CD4-positive, alpha-beta T cell treated with Interleukin-21 for 1 hour (primary cell): ENCODE results near the gene CUBN.
"Not testable (repeated sequence)": the region's sequence is repeated elsewhere in the genome, so short reads cannot be mapped to it uniquely, and the experiment has no call there.

Source experiments
- DNase-seq: peaks from one replicate; pipeline ENCODE4 v3.0.0-alpha.2; 2020

CUBN gene

DNA sequence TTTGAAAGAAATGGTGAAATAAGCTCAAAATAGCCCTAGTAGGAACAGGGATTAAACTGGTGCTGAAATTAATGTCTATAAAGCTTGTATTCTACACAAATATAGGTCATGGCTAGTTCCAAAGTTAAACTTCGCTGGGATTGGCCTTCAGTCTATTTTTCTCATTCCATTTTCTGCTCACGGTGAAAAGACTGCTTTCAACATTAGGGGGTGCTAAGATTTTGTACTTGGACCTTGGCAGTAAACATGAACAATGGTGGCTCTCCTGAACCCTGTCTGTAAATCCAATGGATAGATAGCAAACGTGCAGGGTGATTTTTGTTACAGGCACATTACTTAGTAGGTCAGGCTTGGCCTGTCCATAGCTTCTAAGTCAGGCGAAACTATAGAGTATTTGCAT lies 276.4 kb downstream of the CUBN start:
- peak; percentile 22 for DNase-seq

DNA sequence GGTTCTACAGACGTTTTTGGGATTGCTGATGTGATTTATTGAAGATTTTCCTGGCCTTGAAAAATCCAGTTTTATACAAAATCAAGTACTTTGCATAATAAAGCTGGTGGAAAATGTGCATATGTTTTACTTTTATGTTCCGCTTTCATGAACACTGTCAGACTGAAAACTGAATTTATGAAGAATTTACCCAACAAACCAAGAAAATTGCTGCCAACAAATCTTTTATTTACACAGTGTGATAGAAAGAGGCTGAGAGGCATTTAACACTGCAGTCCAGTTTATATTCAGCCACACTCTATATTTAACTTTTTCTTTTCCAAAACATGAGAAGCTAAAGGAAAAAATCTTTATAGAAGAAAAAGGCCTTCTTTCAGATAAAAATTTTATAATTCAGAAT lies 277.0 kb downstream of the CUBN start:
- DNase-seq, result no peak

- no peak for DNase-seq
Observed at GRCh38 chr10:16848562-16849154, 281.0 kb downstream of the CUBN start.

GRCh38 chr10:16847644-16848043 lies 282.0 kb downstream of the CUBN start:
- no peak for DNase-seq

- DNase-seq, result no peak
Observed at GRCh38 chr10:16845248-16845647, 284.4 kb downstream of the CUBN start.

DNA sequence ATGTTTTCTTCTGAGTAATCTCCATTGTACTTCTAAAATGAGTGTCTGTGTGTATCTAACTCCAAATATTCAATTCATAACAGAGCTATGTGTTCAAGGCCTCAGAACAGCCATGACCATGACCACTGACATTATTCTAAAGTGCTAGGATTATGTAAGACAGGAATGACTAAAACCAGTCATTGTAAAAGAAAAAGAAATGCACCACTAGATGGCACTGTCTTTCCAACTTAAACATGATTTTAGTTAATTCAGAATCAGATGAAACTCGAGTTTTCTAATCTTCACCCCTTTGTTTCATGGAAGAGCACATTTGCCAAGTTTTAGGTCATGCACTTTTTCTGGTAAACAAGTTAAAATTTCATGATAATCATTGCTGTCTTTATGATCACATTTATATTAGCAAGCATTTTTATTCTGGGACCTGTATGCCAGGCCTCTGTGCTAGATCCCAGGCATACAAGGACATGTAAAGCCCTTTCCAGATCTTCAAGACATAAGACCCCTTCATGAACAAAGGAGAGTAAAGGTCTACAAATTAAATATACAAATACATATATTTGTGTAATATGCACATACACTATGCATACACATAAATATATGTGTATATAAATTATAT lies 286.2 kb downstream of the CUBN start:
- peak; percentile 80 for DNase-seq

DNA sequence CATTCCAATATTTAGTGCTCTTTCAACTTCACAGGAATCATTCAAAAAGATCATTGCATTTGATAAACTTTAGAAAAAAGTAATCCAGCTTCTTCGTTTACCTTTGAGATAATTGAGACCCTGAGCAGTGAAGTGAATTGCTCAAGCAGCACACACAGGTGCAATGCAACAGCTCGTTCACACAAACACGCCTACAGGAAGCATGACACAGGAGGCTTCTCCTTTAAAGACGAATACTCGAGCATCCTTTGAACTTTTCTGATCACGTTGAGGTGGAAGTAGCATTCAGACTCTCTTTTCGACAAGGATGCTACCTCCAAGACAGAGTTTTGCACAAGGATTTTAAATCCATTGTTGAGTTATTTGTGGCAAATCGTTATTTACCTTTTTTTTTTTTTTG lies 294.4 kb downstream of the CUBN start:
- peak; percentile 47 for DNase-seq

GRCh38 chr10:16832351-16833080 lies 297.1 kb downstream of the CUBN start:
- DNase-seq, result no peak

DNA sequence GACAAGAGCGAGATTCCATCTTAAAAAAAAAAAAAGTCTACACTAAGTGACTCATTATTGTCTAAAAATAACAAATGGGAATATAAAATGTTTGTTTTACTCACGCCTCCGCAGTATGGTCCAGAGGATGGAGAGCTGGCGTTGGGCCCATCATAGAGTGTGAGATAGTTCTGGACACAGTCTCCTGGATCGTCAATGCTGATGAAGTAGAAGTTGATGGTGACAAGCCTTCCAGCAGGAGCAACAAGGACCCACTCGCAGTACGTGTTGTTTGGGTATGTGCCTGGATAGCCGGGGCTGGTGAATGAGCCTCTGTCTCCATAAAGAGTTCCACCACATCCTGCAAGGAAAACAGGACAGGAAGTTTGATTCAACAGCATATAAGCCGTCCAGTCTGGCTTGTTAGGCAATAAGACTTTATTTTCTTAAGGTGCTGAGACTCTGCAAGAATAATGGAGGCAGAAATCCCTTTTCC lies 300.9 kb downstream of the CUBN start:
- DNase-seq, result no peak

GRCh38 chr10:16828114-16828568 lies 301.5 kb downstream of the CUBN start:
- DNase-seq, result peak; percentile 79

- not testable (repeated sequence) for DNase-seq
Observed at GRCh38 chr10:16827474-16827873, 302.1 kb downstream of the CUBN start.

GRCh38 chr10:16822726-16823360 lies 306.8 kb downstream of the CUBN start:
- DNase-seq, result no peak

GRCh38 chr10:16822027-16822426 lies 307.6 kb downstream of the CUBN start:
- DNase-seq, result no peak

- no peak for DNase-seq
Observed at GRCh38 chr10:16820421-16820820, 309.2 kb downstream of the CUBN start.

- no peak for DNase-seq
Observed at GRCh38 chr10:16820018-16820417, 309.6 kb downstream of the CUBN start.

GRCh38 chr10:16819436-16819835 lies 310.2 kb downstream of the CUBN start:
- no peak for DNase-seq

DNA sequence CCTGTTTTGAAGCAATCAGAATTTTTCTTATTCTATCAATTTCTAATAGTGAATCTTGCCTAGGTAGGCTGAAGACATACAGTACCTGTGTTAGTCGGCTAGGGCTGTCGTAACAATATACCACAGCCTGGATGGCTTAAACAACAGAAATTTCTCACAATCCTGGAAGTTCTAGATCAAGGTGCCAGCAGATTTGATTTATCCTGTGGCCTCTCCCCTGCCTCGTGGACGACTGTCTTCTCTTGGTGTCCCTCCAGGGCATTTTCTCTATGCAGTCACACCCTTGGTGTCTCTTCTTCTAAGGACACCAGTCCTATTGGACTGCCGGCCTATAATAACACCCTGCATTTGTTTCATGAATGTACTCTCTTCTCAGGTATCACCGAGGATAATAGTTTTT lies 310.6 kb downstream of the CUBN start:
- no peak for DNase-seq

- DNase-seq, result peak; percentile 100
Observed at GRCh38 chr10:16817125-16818019, 312.2 kb downstream of the CUBN start, which contains the start of gene RSU1. RSU1 (minus strand) TSS chr10:16817424; CDS start chr10:16817081, 343 bp downstream.

DNA sequence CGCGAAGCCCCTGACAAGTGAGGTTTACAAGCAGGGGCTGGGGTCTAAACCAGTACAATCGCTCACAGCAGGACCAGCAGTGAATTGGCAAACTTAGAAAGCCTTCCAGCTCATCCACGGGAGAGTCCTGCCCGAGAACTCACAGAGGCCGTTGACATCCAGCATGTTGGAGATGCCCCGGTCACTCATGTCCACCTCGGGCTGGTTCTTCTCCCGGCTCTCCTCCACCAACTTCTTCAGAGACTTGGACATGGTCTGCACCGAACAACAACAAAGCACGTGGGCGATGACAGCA lies 312.8 kb downstream of the CUBN start:
- no peak for DNase-seq

- no peak for DNase-seq
Observed at GRCh38 chr10:16816171-16816570, 313.4 kb downstream of the CUBN start.

GRCh38 chr10:16814012-16814411 lies 315.6 kb downstream of the CUBN start:
- no peak for DNase-seq

DNA sequence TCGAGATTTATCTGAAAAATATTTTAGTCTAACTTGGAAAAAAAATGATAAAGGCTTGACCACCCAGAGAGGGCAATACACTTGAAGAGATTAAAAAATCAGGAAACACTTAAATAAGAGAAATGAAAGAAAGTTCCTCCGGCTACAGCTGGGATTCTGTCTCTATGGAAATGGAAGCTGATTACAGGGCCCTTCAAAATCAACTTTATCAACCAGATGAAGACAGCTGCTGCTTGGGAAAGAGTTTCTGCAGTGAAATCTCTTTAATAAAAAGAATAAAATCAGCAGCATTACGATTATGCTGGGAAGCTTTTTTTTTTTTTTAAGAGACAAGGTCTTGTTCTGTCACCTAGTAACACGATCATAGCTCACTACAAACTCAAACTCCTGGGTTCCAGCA lies 316.9 kb downstream of the CUBN start:
- DNase-seq, result no peak

- DNase-seq, result no peak
Observed at GRCh38 chr10:16811765-16812164, 317.8 kb downstream of the CUBN start.
